Stimulated activated memory B cell treated with anti-CD40 and anti-IgM and Interleukin-4, amounts not matched to agents 10 μg/mL and 1 μg/mL and 100 μg/mL, for 72 hours (primary cell): ENCODE results near the gene ADAMTS6.
"Not testable (repeated sequence)": the region's sequence is repeated elsewhere in the genome, so short reads cannot be mapped to it uniquely, and the experiment has no call there.

ENCODE experiments used
- ATAC-seq: fragments of 150-1000 bp; cut with Tn5 transposase; 2 replicates; pipeline ENCODE4 v1.10.0; 2021
- H3K27ac Mint-ChIP-seq: one replicate; pipeline ENCODE4 v1.8.0; 2022; ENCODE audit warnings: mild to moderate bottlenecking, mixed read lengths
- H3K27me3 Mint-ChIP-seq: one replicate; pipeline ENCODE4 v1.8.0; 2022; ENCODE audit warnings: mixed read lengths
- H3K36me3 Mint-ChIP-seq: one replicate; pipeline ENCODE4 v1.8.0; 2022; ENCODE audit warnings: mixed read lengths
- H3K4me1 Mint-ChIP-seq: one replicate; pipeline ENCODE4 v1.8.0; 2022; ENCODE audit warnings: mixed read lengths
- H3K4me3 Mint-ChIP-seq: one replicate; pipeline ENCODE4 v1.8.0; 2022; ENCODE audit warnings: mild to moderate bottlenecking, moderate library complexity, mixed read lengths
- H3K9me3 Mint-ChIP-seq: one replicate; pipeline ENCODE4 v1.8.0; 2022; ENCODE audit warnings: mixed read lengths

ADAMTS6 gene

GRCh38 chr5:65359981-65360380, 121.7 kb downstream of the ADAMTS6 start:
- Mint-ChIP-seq H3K9me3 (no peaks in the 10 kb centered on the region), H3K4me1 (no peaks in the 10 kb centered on the region), H3K36me3 (no peaks in the 10 kb centered on the region), H3K27me3 (no peaks in the 10 kb centered on the region), H3K27ac (no peak overlapping the region), H3K4me3 (no peak overlapping the region)
- no peak for ATAC-seq

GRCh38 chr5:65359569-65359968, 122.2 kb downstream of the ADAMTS6 start:
- Mint-ChIP-seq H3K4me1 (no peaks in the 10 kb centered on the region), H3K27me3 (no peaks in the 10 kb centered on the region), H3K9me3 (no peaks in the 10 kb centered on the region), H3K27ac (no peak overlapping the region), H3K4me3 (no peak overlapping the region), H3K36me3 (no peaks in the 10 kb centered on the region)
- no peak for ATAC-seq

GRCh38 chr5:65356274-65356673, 125.4 kb downstream of the ADAMTS6 start:
- Mint-ChIP-seq H3K4me1 (no peaks in the 10 kb centered on the region), H3K36me3 (no peaks in the 10 kb centered on the region), H3K4me3 (no peak overlapping the region), H3K27me3 (no peaks in the 10 kb centered on the region), H3K9me3 (no peaks in the 10 kb centered on the region), H3K27ac (no peak overlapping the region)
- ATAC-seq: no peak

- Mint-ChIP-seq H3K36me3 (no peaks in the 10 kb centered on the region), H3K9me3 (no peaks in the 10 kb centered on the region), H3K4me3 (no peak overlapping the region), H3K27me3 (no peaks in the 10 kb centered on the region), H3K27ac (no peak overlapping the region), H3K4me1 (no peaks in the 10 kb centered on the region)
- ATAC-seq: no peak
Observed at GRCh38 chr5:65355301-65355700, 126.4 kb downstream of the ADAMTS6 start.

GRCh38 chr5:65341835-65342234, 139.9 kb downstream of the ADAMTS6 start:
- no peaks in the 10 kb centered on the region for H3K4me1 Mint-ChIP-seq
- no peaks in the 10 kb centered on the region for H3K27me3 Mint-ChIP-seq
- no peak overlapping the region for H3K27ac Mint-ChIP-seq
- H3K4me3 Mint-ChIP-seq: no peak overlapping the region
- peaks cover 27% of the 10 kb centered on the region for H3K36me3 Mint-ChIP-seq
- peaks cover 22% of the 10 kb centered on the region for H3K9me3 Mint-ChIP-seq
- no peak for ATAC-seq

GRCh38 chr5:65338606-65339151, 143.0 kb downstream of the ADAMTS6 start:
- no peaks in the 10 kb centered on the region for H3K27me3 Mint-ChIP-seq
- peaks cover 27% of the 10 kb centered on the region for H3K36me3 Mint-ChIP-seq
- no peak for ATAC-seq
- H3K9me3 Mint-ChIP-seq: peaks cover 22% of the 10 kb centered on the region
- no peak overlapping the region for H3K4me3 Mint-ChIP-seq
- H3K4me1 Mint-ChIP-seq: no peaks in the 10 kb centered on the region
- no peak overlapping the region for H3K27ac Mint-ChIP-seq

- H3K9me3 Mint-ChIP-seq: no peaks in the 10 kb centered on the region
- no peak overlapping the region for H3K27ac Mint-ChIP-seq
- no peaks in the 10 kb centered on the region for H3K27me3 Mint-ChIP-seq
- no peak overlapping the region for H3K4me3 Mint-ChIP-seq
- H3K36me3 Mint-ChIP-seq: no peaks in the 10 kb centered on the region
- H3K4me1 Mint-ChIP-seq: no peaks in the 10 kb centered on the region
- ATAC-seq: no peak
Observed at GRCh38 chr5:65334077-65334476, 147.6 kb downstream of the ADAMTS6 start.

- no peaks in the 10 kb centered on the region for H3K9me3 Mint-ChIP-seq
- H3K4me1 Mint-ChIP-seq: no peaks in the 10 kb centered on the region
- no peak overlapping the region for H3K4me3 Mint-ChIP-seq
- H3K27ac Mint-ChIP-seq: no peak overlapping the region
- H3K27me3 Mint-ChIP-seq: no peaks in the 10 kb centered on the region
- ATAC-seq: no peak
- no peaks in the 10 kb centered on the region for H3K36me3 Mint-ChIP-seq
Observed at GRCh38 chr5:65332591-65332990, 149.1 kb downstream of the ADAMTS6 start.

GRCh38 chr5:65329266-65329665, 152.5 kb downstream of the ADAMTS6 start:
- no peaks in the 10 kb centered on the region for H3K4me1 Mint-ChIP-seq

GRCh38 chr5:65327582-65327981, 154.1 kb downstream of the ADAMTS6 start:
- no peaks in the 10 kb centered on the region for H3K4me1 Mint-ChIP-seq
- ATAC-seq: no peak
- no peak overlapping the region for H3K27ac Mint-ChIP-seq
- no peaks in the 10 kb centered on the region for H3K9me3 Mint-ChIP-seq
- no peaks in the 10 kb centered on the region for H3K36me3 Mint-ChIP-seq
- no peaks in the 10 kb centered on the region for H3K27me3 Mint-ChIP-seq
- no peak overlapping the region for H3K4me3 Mint-ChIP-seq

More at GRCh38 chr5:65329266-65329665, 152.5 kb downstream of the ADAMTS6 start:
- Mint-ChIP-seq H3K27me3 (no peaks in the 10 kb centered on the region), H3K9me3 (no peaks in the 10 kb centered on the region), H3K4me3 (no peak overlapping the region), H3K27ac (no peak overlapping the region), H3K36me3 (no peaks in the 10 kb centered on the region)
- no peak for ATAC-seq

GRCh38 chr5:65326922-65327321, 154.8 kb downstream of the ADAMTS6 start:
- H3K9me3 Mint-ChIP-seq: no peaks in the 10 kb centered on the region
- no peaks in the 10 kb centered on the region for H3K27me3 Mint-ChIP-seq
- H3K27ac Mint-ChIP-seq: no peak overlapping the region
- no peak overlapping the region for H3K4me3 Mint-ChIP-seq
- H3K4me1 Mint-ChIP-seq: no peaks in the 10 kb centered on the region
- no peak for ATAC-seq
- H3K36me3 Mint-ChIP-seq: no peaks in the 10 kb centered on the region

GRCh38 chr5:65324226-65324625, 157.5 kb downstream of the ADAMTS6 start:
- no peak for ATAC-seq

GRCh38 chr5:65320704-65321103, 161.0 kb downstream of the ADAMTS6 start:
- not testable (repeated sequence) for H3K36me3 Mint-ChIP-seq, H3K27ac Mint-ChIP-seq, H3K4me3 Mint-ChIP-seq, H3K27me3 Mint-ChIP-seq, H3K4me1 Mint-ChIP-seq, H3K9me3 Mint-ChIP-seq, ATAC-seq

More at GRCh38 chr5:65324226-65324625, 157.5 kb downstream of the ADAMTS6 start:
- Mint-ChIP-seq H3K27me3 (no peaks in the 10 kb centered on the region), H3K4me3 (no peak overlapping the region), H3K9me3 (peaks cover 3% of the 10 kb centered on the region), H3K27ac (no peak overlapping the region), H3K36me3 (no peaks in the 10 kb centered on the region), H3K4me1 (no peaks in the 10 kb centered on the region)

GRCh38 chr5:65320250-65320649, 161.5 kb downstream of the ADAMTS6 start:
- Mint-ChIP-seq H3K4me3 (no peak overlapping the region), H3K4me1 (no peaks in the 10 kb centered on the region), H3K27ac (no peak overlapping the region), H3K9me3 (peaks cover 3% of the 10 kb centered on the region), H3K36me3 (peaks cover 7% of the 10 kb centered on the region), H3K27me3 (no peaks in the 10 kb centered on the region)
- no peak for ATAC-seq

- Mint-ChIP-seq H3K4me3 (no peak overlapping the region), H3K4me1 (no peaks in the 10 kb centered on the region), H3K36me3 (no peaks in the 10 kb centered on the region), H3K27me3 (no peaks in the 10 kb centered on the region), H3K27ac (no peak overlapping the region), H3K9me3 (no peaks in the 10 kb centered on the region)
- no peak for ATAC-seq
Observed at GRCh38 chr5:65307931-65308330, 173.8 kb downstream of the ADAMTS6 start.

- Mint-ChIP-seq H3K27ac (no peak overlapping the region), H3K36me3 (no peaks in the 10 kb centered on the region), H3K27me3 (no peaks in the 10 kb centered on the region), H3K9me3 (no peaks in the 10 kb centered on the region), H3K4me3 (no peak overlapping the region), H3K4me1 (no peaks in the 10 kb centered on the region)
- no peak for ATAC-seq
Observed at GRCh38 chr5:65307088-65307487, 174.6 kb downstream of the ADAMTS6 start.

GRCh38 chr5:65305913-65306312, 175.8 kb downstream of the ADAMTS6 start:
- Mint-ChIP-seq H3K27me3 (no peaks in the 10 kb centered on the region), H3K36me3 (no peaks in the 10 kb centered on the region), H3K27ac (no peak overlapping the region), H3K9me3 (no peaks in the 10 kb centered on the region), H3K4me3 (no peak overlapping the region), H3K4me1 (no peaks in the 10 kb centered on the region)
- ATAC-seq: no peak
